ENCODE results near the gene LAMP2.
"Not testable (repeated sequence)": the region's sequence is repeated elsewhere in the genome, so short reads cannot be mapped to it uniquely, and the experiment has no call there.

LAMP2 gene

GRCh38 chrX:120468825-120469525 lies at the start of gene LAMP2:
Gene LAMP2 (minus strand): TSS chrX:120469296. CDS start chrX:120469169, 127 bp downstream.
- peak; percentile 62 for DNase-seq

GRCh38 chrX:120517936-120518335 lies 48.8 kb upstream of the LAMP2 start:
- no peak for DNase-seq

- no peak for DNase-seq
These were observed 45.1 kb upstream of the LAMP2 start for GRCh38 chrX:120514236-120514635.

- DNase-seq, result no peak
These were observed 43.5 kb upstream of the LAMP2 start for GRCh38 chrX:120512627-120513026.

DNA sequence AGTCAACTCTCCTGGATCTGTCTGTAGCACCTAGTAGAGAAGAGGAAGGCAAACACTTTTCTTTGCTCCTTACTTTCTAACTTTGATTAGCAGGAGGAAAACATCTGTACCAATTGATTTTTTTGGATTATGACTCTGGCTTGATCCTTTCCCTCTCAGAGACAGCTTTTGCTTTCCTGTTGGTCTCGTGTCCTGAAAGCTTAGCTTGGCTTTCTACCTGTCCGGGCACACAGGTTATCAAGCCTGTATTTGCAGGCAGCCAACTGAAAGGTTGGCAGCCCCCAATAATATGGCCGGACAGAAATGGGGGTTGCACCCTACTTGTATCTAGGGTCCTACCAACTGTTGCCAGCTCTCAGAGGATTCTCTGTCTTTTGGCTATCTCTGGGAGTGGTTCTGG lies 43.1 kb upstream of the LAMP2 start:
- no peak for DNase-seq

DNA sequence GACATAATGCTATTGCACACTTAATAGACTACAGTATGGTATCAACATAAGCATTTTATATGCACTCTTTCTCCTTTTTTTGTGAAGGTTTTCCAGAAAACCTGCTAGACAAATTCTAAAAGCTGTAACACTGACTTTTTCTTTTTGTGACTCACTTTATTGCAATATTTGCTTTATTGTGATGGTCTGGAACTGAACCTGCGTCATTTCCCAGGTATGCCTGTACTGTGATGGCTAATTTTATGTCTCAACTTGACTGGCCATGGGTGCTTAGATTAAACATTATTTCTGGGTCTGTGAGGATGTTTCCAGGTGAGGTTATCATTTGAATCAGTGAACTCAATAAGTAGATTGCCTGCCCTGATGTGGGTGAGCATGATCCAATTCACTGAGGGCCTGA lies 35.5 kb upstream of the LAMP2 start:
- DNase-seq, result no peak

- DNase-seq, result no peak
These were observed 30.4 kb upstream of the LAMP2 start for GRCh38 chrX:120499301-120500072.

GRCh38 chrX:120490119-120490518 lies 21.0 kb upstream of the LAMP2 start:
- not testable (repeated sequence) for DNase-seq

GRCh38 chrX:120486786-120487185 lies 17.7 kb upstream of the LAMP2 start:
- no peak for DNase-seq

DNA sequence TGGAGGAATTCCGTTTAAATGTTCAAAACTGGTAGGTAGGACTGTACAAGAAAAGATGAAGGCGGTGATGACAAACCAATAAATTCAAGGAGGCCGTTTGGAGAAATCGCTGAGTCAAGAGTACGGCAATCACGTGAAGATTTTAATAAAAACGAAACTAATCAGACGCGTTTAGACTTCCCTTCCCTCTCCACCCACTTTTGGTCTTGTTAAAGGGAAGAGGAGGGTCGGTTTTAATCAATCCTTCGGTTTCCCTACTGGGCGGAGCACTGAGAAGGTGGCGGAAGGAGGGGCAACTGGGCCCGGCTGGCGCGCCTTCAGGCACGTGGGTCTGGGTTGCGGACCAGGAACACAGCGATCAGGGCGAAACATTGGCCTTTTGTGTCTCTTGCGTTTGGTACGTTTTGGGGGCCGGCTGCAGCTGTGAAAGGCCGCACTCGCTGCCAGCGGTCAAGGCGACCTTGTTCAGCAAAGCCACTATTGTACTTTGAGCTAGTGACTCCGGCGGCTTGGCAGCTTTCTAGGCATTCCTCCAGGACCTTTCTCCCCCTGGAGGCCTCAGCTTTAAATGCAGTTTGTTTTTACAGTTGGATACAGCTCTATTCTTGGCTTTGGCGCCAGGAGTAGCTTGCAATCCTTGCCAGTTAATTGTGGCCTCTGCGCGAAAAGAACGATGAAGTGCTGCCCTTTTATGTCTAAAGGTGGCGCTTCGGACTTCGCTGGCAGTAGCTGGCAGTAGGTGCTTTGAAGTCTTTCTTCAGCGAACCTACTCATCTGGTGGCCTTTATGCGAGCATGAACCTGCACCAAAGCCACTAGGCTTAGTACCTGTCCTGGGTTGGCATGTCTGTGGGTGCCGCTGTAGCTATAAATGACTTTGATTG lies 16.8 kb upstream of the LAMP2 start:
- DNase-seq, result peak; percentile 25

DNA sequence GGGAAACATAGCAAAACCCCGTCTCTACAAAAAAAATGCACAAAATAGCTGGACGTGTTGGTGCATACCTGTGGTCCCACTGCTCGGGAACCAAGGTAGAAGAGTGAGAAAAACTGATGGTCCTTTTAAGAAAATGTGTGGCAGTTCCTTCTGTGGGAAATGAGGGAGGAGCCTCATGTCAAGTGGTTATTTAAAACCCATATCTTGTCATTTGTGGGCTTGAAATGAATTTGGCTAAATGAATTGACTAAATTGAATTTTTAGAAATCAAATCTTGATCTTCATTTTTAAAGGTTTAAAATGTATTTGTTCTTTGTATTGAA lies 16.2 kb upstream of the LAMP2 start:
- no peak for DNase-seq

- DNase-seq, result no peak
These were observed 8.4 kb upstream of the LAMP2 start for GRCh38 chrX:120477453-120477852.

- no peak for DNase-seq
These were observed 7.6 kb upstream of the LAMP2 start for GRCh38 chrX:120476714-120477113.

DNA sequence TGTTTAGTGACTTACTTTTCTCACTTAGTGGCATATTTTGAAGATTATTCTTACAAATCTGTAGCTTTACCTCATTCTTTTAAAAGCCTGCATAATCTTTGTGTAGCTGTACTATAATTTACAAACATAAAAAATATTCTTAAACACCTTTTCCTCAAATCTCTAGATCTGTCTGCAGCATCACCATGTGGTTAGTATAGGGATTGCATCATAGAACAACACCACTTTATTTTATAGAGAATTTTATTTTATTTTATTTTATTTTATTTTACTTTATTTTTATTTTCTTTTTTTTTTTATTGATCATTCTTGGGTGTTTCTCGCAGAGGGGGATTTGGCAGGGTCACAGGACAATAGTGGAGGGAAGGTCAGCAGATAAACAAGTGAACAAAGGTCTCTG lies 6.4 kb upstream of the LAMP2 start:
- not testable (repeated sequence) for DNase-seq

DNA sequence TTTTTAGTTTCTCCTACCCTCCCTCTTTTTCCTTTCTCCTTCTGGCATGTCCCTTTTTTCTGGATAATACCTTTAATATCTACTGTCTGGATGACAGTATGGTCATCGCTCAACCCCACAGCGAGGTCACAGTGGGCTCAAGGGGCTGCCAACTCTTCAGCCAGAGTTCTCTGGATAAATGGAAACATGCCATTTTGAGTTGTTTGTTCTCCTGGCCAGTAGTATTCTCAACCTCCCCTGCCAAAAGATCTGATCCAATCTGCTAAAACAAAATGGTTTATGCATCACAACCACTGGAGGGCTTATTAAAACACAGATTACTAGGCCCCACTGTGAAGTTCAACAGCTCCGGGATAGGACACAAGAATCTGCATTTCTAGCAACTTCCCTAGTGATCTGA lies 5.0 kb upstream of the LAMP2 start:
- no peak for DNase-seq

GRCh38 chrX:120469657-120470056 lies 561 bp upstream of the LAMP2 start:
- DNase-seq, result not testable (repeated sequence)

- no peak for DNase-seq
These were observed 644 bp downstream of the LAMP2 start for GRCh38 chrX:120468479-120468824.

- no peak for DNase-seq
These were observed 1.0 kb downstream of the LAMP2 start for GRCh38 chrX:120468071-120468470.

DNA sequence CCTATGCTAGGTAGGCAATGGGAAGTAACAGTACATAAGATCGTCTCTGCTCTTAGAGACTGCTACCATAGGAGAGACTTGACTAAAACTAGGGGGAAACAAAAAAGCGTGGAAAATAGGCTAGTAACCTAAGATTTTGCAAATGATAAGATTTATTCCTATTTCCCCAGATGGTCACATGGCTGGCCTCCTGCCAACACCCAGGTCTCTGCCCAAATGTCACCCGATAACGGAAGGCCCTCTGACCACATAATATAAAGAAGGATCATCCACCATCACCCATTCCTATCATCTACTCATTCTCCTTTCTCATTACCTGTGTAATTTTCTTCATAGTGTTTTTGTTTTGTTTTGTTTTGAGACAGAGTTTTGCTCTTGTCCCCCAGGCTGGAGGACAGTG lies 4.7 kb downstream of the LAMP2 start:
- no peak for DNase-seq

- DNase-seq, result no peak
These were observed 5.9 kb downstream of the LAMP2 start for GRCh38 chrX:120463241-120463640.

GRCh38 chrX:120462370-120462769 lies 6.7 kb downstream of the LAMP2 start:
- no peak for DNase-seq

GRCh38 chrX:120459309-120459708 lies 9.8 kb downstream of the LAMP2 start:
- no peak for DNase-seq

DNA sequence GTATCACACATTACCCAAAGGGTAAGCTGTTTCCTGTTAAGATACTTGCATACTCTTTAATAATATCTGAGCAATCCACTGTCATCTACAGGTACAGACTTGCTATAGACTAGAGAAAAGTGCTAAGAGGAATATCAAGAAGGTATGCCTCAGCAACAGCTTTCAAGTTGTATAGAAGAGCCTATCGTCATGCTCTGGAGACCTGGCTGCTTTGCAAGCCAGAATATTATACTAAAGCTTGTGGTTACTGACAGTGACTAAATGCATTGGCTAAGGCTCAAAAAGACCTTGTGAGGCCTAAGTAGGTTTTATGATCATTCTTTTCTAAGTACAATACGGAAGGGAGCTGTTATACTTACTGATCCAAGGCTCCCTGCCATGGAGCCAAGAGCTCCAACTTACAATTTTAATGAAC lies 11.3 kb downstream of the LAMP2 start:
- DNase-seq, result no peak

- no peak for DNase-seq
These were observed 12.1 kb downstream of the LAMP2 start for GRCh38 chrX:120456973-120457372.
